HepG2 (cell line): ENCODE measurements around the gene NKAIN2. TPM values are rescaled to one million over a fixed set of nuclear protein-coding genes. Genes with fewer than 3 reads are reported as not detected.

ENCODE experiments used
- ATAC-seq: fragments of 200-7000 bp; cut with Tn5 transposase; 3 replicates; pipeline ENCODE4 v1.9.1; 2020; ENCODE audit warnings: mild to moderate bottlenecking, moderate library complexity
- BruUV-seq: library from RNA; stranded (reverse); fragments of 400-500 nt; replicated peaks from 2 replicates; lab custom pipeline; 2021; lab: Mats Ljungman, UMichigan
- CTCF ChIA-PET: fragments of 300-600 bp; formaldehyde crosslinking; extraction: SDS; loops from one replicate; lab custom pipeline; 2021; ENCODE audit warnings: low total read pairs, inconsistent platforms, low intra/inter-chr PET ratio; lab: Yijun Ruan, JAX
- POLR2A ChIA-PET: fragments of 350-600 bp; sonication (Branson Sonifier 250); formaldehyde crosslinking; loops from one replicate; lab custom pipeline; 2020; ENCODE audit warnings: antibody characterized with exemption, inconsistent platforms; lab: Yijun Ruan, JAX
- DNase-seq: peaks from one replicate; pipeline ENCODE4 v3.0.0-alpha.2; 2015; ENCODE audit warnings: low spot score
- FAIRE-seq: peaks from 3 replicates; lab custom pipeline; 2011; peaks lifted over from hg19 to GRCh38; lab: Jason Lieb, UNC
- H2AFZ ChIP-seq: one replicate; pipeline ENCODE4 v1.6.1; 2011; ENCODE audit warnings: low read length, inconsistent platforms
- H3K27ac ChIP-seq: fragments of 300-600 bp; 3 replicates; pipeline ENCODE4 v1.8.0; 2011; ENCODE audit warnings: mixed run types, mild to moderate bottlenecking, mixed read lengths, low read length, inconsistent platforms; ENCODE audit not compliant: insufficient read depth; ENCODE audit errors: extremely low read length
- H3K27me3 ChIP-seq, 2 experiments: fragments of 200-600 bp in 1 of 2; 2 replicates in 1 of 2; 3 replicates in 1 of 2; pipeline versions ENCODE4 v1.6.0 to v1.8.0; 2011; ENCODE audit warnings: low read length in 2 of 2, mild to moderate bottlenecking in 2 of 2, moderate library complexity in 2 of 2, inconsistent platforms in 1 of 2; ENCODE audit not compliant: insufficient read depth in 2 of 2, control insufficient read depth in 1 of 2
- H3K36me3 ChIP-seq, 2 experiments: fragments of 200-600 bp in 1 of 2; replicated peaks in 1 of 2; 2 replicates in 1 of 2; 3 replicates in 1 of 2; pipeline versions ENCODE4 v1.5.1 to v1.8.0; 2011; ENCODE audit warnings: low read length in 2 of 2, inconsistent platforms in 1 of 2; ENCODE audit not compliant: insufficient read depth in 2 of 2, control insufficient read depth in 1 of 2
- H3K4me1 ChIP-seq: 2 replicates; pipeline ENCODE4 v1.5.1; 2012; ENCODE audit warnings: low read length, inconsistent platforms; ENCODE audit not compliant: insufficient read depth
- H3K4me2 ChIP-seq: 2 replicates; pipeline ENCODE4 v1.6.0; 2011; ENCODE audit warnings: low read depth, low read length, inconsistent platforms
- H3K4me3 ChIP-seq, 3 experiments: fragments of 200-600 bp in 1 of 3; sonication (generic), shearing (Covaris generic) in 1 of 3; replicated peaks in 1 of 3; 2 replicates each; pipeline ENCODE4 v1.5.1; 2011 to 2016; ENCODE audit warnings: low read length in 3 of 3, inconsistent platforms in 2 of 3, low read depth in 2 of 3, mild to moderate bottlenecking in 2 of 3, control low read depth in 1 of 3, mixed read lengths in 1 of 3; ENCODE audit not compliant: insufficient read depth in 1 of 3
- H3K79me2 ChIP-seq: one replicate; pipeline ENCODE4 v1.6.1; 2011; ENCODE audit warnings: low read length, inconsistent platforms; ENCODE audit not compliant: insufficient read depth
- H3K9ac ChIP-seq: 2 replicates; pipeline ENCODE4 v1.6.0; 2011; ENCODE audit warnings: mild to moderate bottlenecking, low read depth, low read length, inconsistent platforms; ENCODE audit not compliant: insufficient read depth
- H3K9me3 ChIP-seq: 2 replicates; pipeline ENCODE4 v1.5.1; 2012; ENCODE audit warnings: mild to moderate bottlenecking, low read length
- H4K20me1 ChIP-seq: 2 replicates; pipeline ENCODE4 v1.6.0; 2011; ENCODE audit warnings: inconsistent platforms, mild to moderate bottlenecking, low read length, moderate library complexity; ENCODE audit not compliant: insufficient read depth
- ATF7 ChIP-seq, 2 experiments: fragments of 450-650 bp in 1 of 2; sonication (generic) in 1 of 2; formaldehyde crosslinking in 1 of 2; IDR thresholded peaks; 2 replicates each; pipeline versions ENCODE4 v1.4.0 to v1.6.1; 2016 to 2020; ENCODE audit warnings: antibody characterized with exemption in 1 of 2, mild to moderate bottlenecking in 1 of 2, missing genetic modification reagents in 1 of 2
- LBX2 ChIP-seq: sonication (generic); formaldehyde crosslinking; IDR thresholded peaks from 2 replicates; pipeline ENCODE4 v1.5.0; 2020; ENCODE audit warnings: missing genetic modification reagents, mild to moderate bottlenecking, borderline replicate concordance
- MTF2 ChIP-seq: sonication (generic); formaldehyde crosslinking; IDR thresholded peaks from 2 replicates; pipeline ENCODE4 v1.5.0; 2020; ENCODE audit warnings: missing genetic modification reagents, borderline replicate concordance
- MXD4 ChIP-seq: IDR thresholded peaks from 2 replicates; pipeline ENCODE4 v1.6.1; 2016; ENCODE audit warnings: mild to moderate bottlenecking, missing biosample characterization, missing genetic modification reagents
- RXRA ChIP-seq: sonication (generic); formaldehyde crosslinking; IDR thresholded peaks from 2 replicates; pipeline ENCODE4 v1.5.1; 2020; ENCODE audit warnings: missing genetic modification reagents
- SIX1 ChIP-seq: sonication (generic); formaldehyde crosslinking; IDR thresholded peaks from 2 replicates; pipeline ENCODE4 v1.4.0; 2020; ENCODE audit warnings: missing genetic modification reagents, borderline replicate concordance
- SUZ12 ChIP-seq: fragments of 150-350 bp; IDR thresholded peaks from 2 replicates; pipeline ENCODE4 v1.6.1; 2014; ENCODE audit warnings: low read depth, low read length
- TOPORS ChIP-seq: sonication (generic); formaldehyde crosslinking; IDR thresholded peaks from 2 replicates; pipeline ENCODE4 v1.8.0; 2023; ENCODE audit warnings: mild to moderate bottlenecking, missing genetic modification reagents
- ZNF24 ChIP-seq: fragments of 450-650 bp; IDR thresholded peaks from 2 replicates; pipeline ENCODE4 v1.6.1; 2017; ENCODE audit warnings: antibody characterized with exemption, mild to moderate bottlenecking
- ZNF510 ChIP-seq: sonication (generic); formaldehyde crosslinking; IDR thresholded peaks from 2 replicates; pipeline ENCODE4 v1.4.0; 2020; ENCODE audit warnings: low read depth, mild to moderate bottlenecking, missing genetic modification reagents
- ZNF512B ChIP-seq: sonication (generic); formaldehyde crosslinking; IDR thresholded peaks from 2 replicates; pipeline ENCODE4 v1.5.1; 2020; ENCODE audit warnings: missing genetic modification reagents, mild to moderate bottlenecking, borderline replicate concordance
- ZNF572 ChIP-seq: sonication (generic); formaldehyde crosslinking; IDR thresholded peaks from 2 replicates; pipeline ENCODE4 v1.5.1; 2020; ENCODE audit warnings: mild to moderate bottlenecking, missing genetic modification reagents
- ZNF841 ChIP-seq: sonication (generic); formaldehyde crosslinking; IDR thresholded peaks from 2 replicates; pipeline ENCODE4 v1.8.1; 2023; ENCODE audit warnings: missing genetic modification reagents, borderline replicate concordance
- WGBS: methylation state at CpG from one replicate; pipeline ENCODE4 v1.1.6; 2017; ENCODE audit warnings: low lambda C conversion rate; 5-methylcytosine and 5-hydroxymethylcytosine counted together
- in situ Hi-C: cut with HindIII; loops from 2 replicates; pipeline ENCODE4 v1.10.0; 2017; ENCODE audit warnings: low pct_unique_long_range_greater_than_20kb; ENCODE audit not compliant: extremely low pct_ligation_motif_present
- intact Hi-C: fragments of 100-400 bp; cut with micrococcal nuclease; formaldehyde crosslinking; loops from one replicate; pipeline ENCODE4 v1.10.0; 2022; ENCODE audit not compliant: unreplicated experiment
- polyA plus RNA-seq, 8 experiments: library from polyadenylated mRNA; depleted of rRNA in 3 of 8; stranded (reverse) in 7 of 8; unstranded in 1 of 8; fragments of >200 nt; fragmentation: Illumina TruSeq in 4 of 8; extraction: Trizol in 4 of 8; gene quantifications; 2 replicates each; pipeline versions ENCODE4 v1.2.1 to v1.2.3, GENCODE V29; 2011 to 2016; ENCODE audit warnings: low read depth in 4 of 8, missing spikeins in 1 of 8, mixed read lengths in 1 of 8; ENCODE audit not compliant: insufficient read depth in 1 of 8
- total RNA-seq, 5 experiments: library from RNA; depleted of rRNA; stranded (reverse); fragments of >200 nt; fragmentation: Illumina TruSeq; extraction: Trizol; gene quantifications; 2 replicates each; pipeline ENCODE4 v1.2.3, GENCODE V29; 2016; ENCODE audit warnings: low read depth in 1 of 5
- TF ChIP-seq, protein P1 (sequence below): sonication (generic); formaldehyde crosslinking; conservative IDR thresholded peaks from 2 replicates; pipeline ENCODE4 v1.4.0; 2020; ENCODE audit warnings: missing genetic modification reagents
- TF ChIP-seq, protein P2 (sequence below): IDR thresholded peaks from 2 replicates; pipeline ENCODE4 v1.6.1; 2016; ENCODE audit warnings: low read depth, borderline replicate concordance

The NKAIN2 gene
- total and polyA plus RNA-seq, 2 of the 13 experiments (the other 11 are each of a cell fraction or from before 2014, with no cell fraction given): not detected

GRCh38 chr6:124324237-124324636, 520.6 kb downstream of the NKAIN2 start:
- Histone ChIP-seq H2AFZ (no peak overlapping the region), H3K79me2 (no peaks in the 10 kb centered on the region), H3K27ac (no peak overlapping the region), H3K4me1 (no peaks in the 10 kb centered on the region), H3K36me3 (no peaks in the 10 kb centered on the region), H3K9ac (no peak overlapping the region), H3K9me3 (no peaks in the 10 kb centered on the region), H4K20me1 (no peaks in the 10 kb centered on the region), H3K4me2 (no peak overlapping the region), H3K27me3 (no peaks in the 10 kb centered on the region; a peak in 1 of 5 replicates), H3K4me3 (no peak overlapping the region)
- in situ Hi-C loops: no loop called here
- no peak for FAIRE-seq
- intact Hi-C loops: no loop called here
- no peak for ATAC-seq
- TF ChIP-seq MXD4 (CRISPR knock-in tag) (no peak), ZNF510 (no peak), SIX1 (CRISPR knock-in tag) (no peak), TOPORS (CRISPR knock-in tag) (no peak), ATF7 (IDR thresholded peaks at IDR 0.05) (peak; percentile 81), ATF7 (CRISPR knock-in tag; IDR thresholded peaks at IDR 0.05) (no peak)
- TF ChIP-seq, protein P1, sequence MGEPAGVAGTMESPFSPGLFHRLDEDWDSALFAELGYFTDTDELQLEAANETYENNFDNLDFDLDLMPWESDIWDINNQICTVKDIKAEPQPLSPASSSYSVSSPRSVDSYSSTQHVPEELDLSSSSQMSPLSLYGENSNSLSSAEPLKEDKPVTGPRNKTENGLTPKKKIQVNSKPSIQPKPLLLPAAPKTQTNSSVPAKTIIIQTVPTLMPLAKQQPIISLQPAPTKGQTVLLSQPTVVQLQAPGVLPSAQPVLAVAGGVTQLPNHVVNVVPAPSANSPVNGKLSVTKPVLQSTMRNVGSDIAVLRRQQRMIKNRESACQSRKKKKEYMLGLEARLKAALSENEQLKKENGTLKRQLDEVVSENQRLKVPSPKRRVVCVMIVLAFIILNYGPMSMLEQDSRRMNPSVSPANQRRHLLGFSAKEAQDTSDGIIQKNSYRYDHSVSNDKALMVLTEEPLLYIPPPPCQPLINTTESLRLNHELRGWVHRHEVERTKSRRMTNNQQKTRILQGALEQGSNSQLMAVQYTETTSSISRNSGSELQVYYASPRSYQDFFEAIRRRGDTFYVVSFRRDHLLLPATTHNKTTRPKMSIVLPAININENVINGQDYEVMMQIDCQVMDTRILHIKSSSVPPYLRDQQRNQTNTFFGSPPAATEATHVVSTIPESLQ (CRISPR knock-in tag): no peak
- ChIA-PET POLR2A (no interaction called here), CTCF (no interaction called here)
- no peak for DNase-seq
- BruUV-seq: no TSS peak

- H2AFZ ChIP-seq: no peak overlapping the region
- no peaks in the 10 kb centered on the region; the same call in 1 of the 2 replicates for H4K20me1 ChIP-seq
- H3K4me3 ChIP-seq: no peak overlapping the region
- no peaks in the 10 kb centered on the region for H3K27me3 ChIP-seq
- 0% methylated on average over 1 of the region's 1 CpG for WGBS
- H3K4me2 ChIP-seq: no peak overlapping the region
- no peaks in the 10 kb centered on the region for H3K4me1 ChIP-seq
- H3K79me2 ChIP-seq: no peaks in the 10 kb centered on the region
- in situ Hi-C loops (no loop called here), intact Hi-C loops (no loop called here)
- no peaks in the 10 kb centered on the region for H3K36me3 ChIP-seq
- POLR2A ChIA-PET: no interaction called here
- no peak for FAIRE-seq
- BruUV-seq: no TSS peak
- H3K9me3 ChIP-seq: no peaks in the 10 kb centered on the region
- H3K9ac ChIP-seq: no peak overlapping the region
- DNase-seq: no peak
- no peak for ATAC-seq
- no peak overlapping the region for H3K27ac ChIP-seq
- CTCF ChIA-PET: no interaction called here
- TF ChIP-seq, protein P2, sequence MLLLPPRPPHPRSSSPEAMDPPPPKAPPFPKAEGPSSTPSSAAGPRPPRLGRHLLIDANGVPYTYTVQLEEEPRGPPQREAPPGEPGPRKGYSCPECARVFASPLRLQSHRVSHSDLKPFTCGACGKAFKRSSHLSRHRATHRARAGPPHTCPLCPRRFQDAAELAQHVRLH: no peak
- TF ChIP-seq RXRA (CRISPR knock-in tag) (no peak), ZNF512B (CRISPR knock-in tag) (no peak), LBX2 (CRISPR knock-in tag) (no peak), ZNF841 (CRISPR knock-in tag) (no peak), SUZ12 (no peak), MTF2 (CRISPR knock-in tag) (no peak), ZNF572 (CRISPR knock-in tag) (no peak), ZNF24 (no peak)
Measured at GRCh38 chr6:124330197-124330596, 526.5 kb downstream of the NKAIN2 start.
